CD14-positive monocyte (primary cell): ENCODE results near the gene HDAC4. TPM values are rescaled to one million over a fixed set of nuclear protein-coding genes. Genes with fewer than 3 reads are reported as not detected.

ENCODE experiments used
- DNase-seq, 3 donors: peaks; one replicate each; pipeline ENCODE4 v3.0.0-alpha.2; 2011 to 2022
- H2AFZ ChIP-seq: 2 replicates; pipeline ENCODE4 v1.6.0; 2012; ENCODE audit warnings: mild to moderate bottlenecking, low read depth, low read length, inconsistent platforms; ENCODE audit not compliant: insufficient read depth, poor library complexity, severe bottlenecking
- H3K27ac ChIP-seq, 2 donors: 1 replicate in 1 of 2; 2 replicates in 1 of 2; pipeline ENCODE4 v1.5.1; 2012 to 2013; ENCODE audit warnings: low read length in 2 of 2, control low read depth in 1 of 2, inconsistent platforms in 1 of 2, low read depth in 1 of 2, mild to moderate bottlenecking in 1 of 2
- H3K27me3 ChIP-seq, 2 donors: one replicate each; pipeline versions ENCODE4 v1.6.0 to v1.6.1; 2011 to 2013; ENCODE audit warnings: low read length in 2 of 2; ENCODE audit not compliant: control insufficient read depth in 2 of 2, insufficient read depth in 2 of 2
- H3K36me3 ChIP-seq, 2 donors: replicated peaks in 1 of 2; 1 replicate in 1 of 2; 2 replicates in 1 of 2; pipeline versions ENCODE4 v1.5.1 to v1.6.1; 2012 to 2013; ENCODE audit warnings: low read length in 2 of 2, control low read depth in 1 of 2, inconsistent platforms in 1 of 2, mild to moderate bottlenecking in 1 of 2; ENCODE audit not compliant: insufficient read depth in 2 of 2, control insufficient read depth in 1 of 2
- H3K4me1 ChIP-seq, 2 donors: 1 replicate in 1 of 2; 2 replicates in 1 of 2; pipeline versions ENCODE4 v1.5.1 to v1.6.1; 2012 to 2013; ENCODE audit warnings: low read length in 2 of 2, control low read depth in 1 of 2, inconsistent platforms in 1 of 2, mild to moderate bottlenecking in 1 of 2, moderate library complexity in 1 of 2; ENCODE audit not compliant: insufficient read depth in 2 of 2, control insufficient read depth in 1 of 2
- H3K4me2 ChIP-seq: replicated peaks from 2 replicates; pipeline ENCODE3; 2012; ENCODE audit warnings: low read length, moderate library complexity, mild to moderate bottlenecking; ENCODE audit not compliant: poor library complexity, severe bottlenecking; ENCODE audit errors: extremely low read depth
- H3K4me3 ChIP-seq, 3 experiments: fragments of 200-600 bp in 1 of 3; sonication (generic) in 1 of 3; replicated peaks in 1 of 3; 1 replicate in 2 of 3; 2 replicates in 1 of 3; pipeline ENCODE4 v1.5.1; 2011 to 2013; ENCODE audit warnings: low read length in 3 of 3, mild to moderate bottlenecking in 3 of 3, control low read depth in 2 of 3, low read depth in 2 of 3, inconsistent platforms in 1 of 3, moderate library complexity in 1 of 3
- H3K79me2 ChIP-seq: 2 replicates; pipeline ENCODE4 v1.6.0; 2012; ENCODE audit warnings: mild to moderate bottlenecking, control low read depth, inconsistent platforms, low read length, moderate library complexity; ENCODE audit not compliant: insufficient read depth
- H3K9ac ChIP-seq: 2 replicates; pipeline ENCODE4 v1.6.0; 2017; ENCODE audit warnings: low read length, mild to moderate bottlenecking; ENCODE audit not compliant: insufficient read depth, poor library complexity, severe bottlenecking
- H3K9me3 ChIP-seq, 2 donors: replicated peaks in 1 of 2; 1 replicate in 1 of 2; 2 replicates in 1 of 2; pipeline versions ENCODE4 v1.5.1 to v1.6.1; 2012 to 2013; ENCODE audit warnings: low read length in 2 of 2, control low read depth in 1 of 2; ENCODE audit not compliant: control insufficient read depth in 1 of 2, insufficient read depth in 1 of 2
- H4K20me1 ChIP-seq: 2 replicates; pipeline ENCODE4 v1.6.0; 2012; ENCODE audit warnings: mild to moderate bottlenecking, low read length, control low read depth, moderate library complexity; ENCODE audit not compliant: insufficient read depth
- H3K27ac Mint-ChIP-seq, 7 donors: one replicate each; pipeline ENCODE4 v1.8.0; 2020; ENCODE audit warnings: mild to moderate bottlenecking in 7 of 7, mixed read lengths in 7 of 7, moderate library complexity in 6 of 7, inconsistent platforms in 2 of 7
- H3K27me3 Mint-ChIP-seq, 3 donors: one replicate each; pipeline ENCODE4 v1.8.0; 2021 to 2022; ENCODE audit warnings: low read depth in 3 of 3, mild to moderate bottlenecking in 3 of 3, mixed read lengths in 3 of 3, moderate library complexity in 3 of 3, inconsistent platforms in 1 of 3
- H3K36me3 Mint-ChIP-seq, 2 donors: one replicate each; pipeline ENCODE4 v1.8.0; 2020; ENCODE audit warnings: mixed read lengths in 2 of 2, inconsistent platforms in 1 of 2, mild to moderate bottlenecking in 1 of 2
- H3K4me1 Mint-ChIP-seq: one replicate; pipeline ENCODE4 v1.8.0; 2020; ENCODE audit warnings: mild to moderate bottlenecking, mixed read lengths
- H3K4me3 Mint-ChIP-seq, 2 donors: one replicate each; pipeline ENCODE4 v1.8.0; 2020; ENCODE audit warnings: mild to moderate bottlenecking in 2 of 2, mixed read lengths in 2 of 2, moderate library complexity in 1 of 2
- H3K9me3 Mint-ChIP-seq, 7 donors: one replicate each; pipeline ENCODE4 v1.8.0; 2020 to 2022; ENCODE audit warnings: mixed read lengths in 7 of 7, mild to moderate bottlenecking in 6 of 7, moderate library complexity in 6 of 7, inconsistent platforms in 2 of 7
- CTCF ChIP-seq: fragments of 200-600 bp; IDR thresholded peaks from one replicate; pipeline ENCODE4 v1.8.0; 2022; ENCODE audit warnings: antibody characterized with exemption, mild to moderate bottlenecking
- WGBS: methylation state at CpG from one replicate; pipeline ENCODE4 v1.1.5; 2013; ENCODE audit warnings: missing lambda C conversion rate; ENCODE audit not compliant: insufficient coverage; 5-methylcytosine and 5-hydroxymethylcytosine counted together
- intact Hi-C, 2 donors: fragments of 100-400 bp; cut with micrococcal nuclease; formaldehyde crosslinking; loops; one replicate each; pipeline versions ENCODE4 v1.15.0 to v1.15.1; 2023
- polyA plus RNA-seq, 3 donors: library from polyadenylated mRNA; depleted of rRNA in 1 of 3; unstranded in 2 of 3; stranded (reverse) in 1 of 3; fragments of 300-500 nt in 2 of 3; fragments of >200 nt in 1 of 3; fragmentation: Illumina TruSeq in 2 of 3; gene quantifications; 1 replicate in 2 of 3; 2 replicates in 1 of 3; pipeline ENCODE4 v1.2.3, GENCODE V29; 2012 to 2021

HDAC4 gene
- polyA plus RNA-seq, 3 donors: 3.3 to 23.0 (median 4.5) TPM

DNA sequence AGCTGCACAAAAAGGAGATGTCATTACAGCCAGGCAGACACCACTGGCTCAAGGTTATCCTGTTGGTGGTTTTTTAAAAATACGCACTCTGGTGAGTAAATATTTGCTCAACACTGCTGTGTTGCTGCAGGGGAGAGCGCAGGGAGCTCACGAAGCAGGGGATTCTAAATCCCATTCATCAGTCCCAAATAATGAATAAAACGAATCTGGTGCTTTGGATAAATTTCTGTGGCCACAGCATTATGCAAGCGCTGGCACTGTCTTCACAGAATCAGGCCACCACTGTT is 256.2 kb downstream of the HDAC4 start:
- WGBS: 100% methylated on average over 2 of the region's 5 CpGs
- H3K27ac Mint-ChIP-seq: peak overlapping the region in 1 of 7 donors; percentile 19
- H3K36me3 Mint-ChIP-seq: peaks cover 83 to 100% of the 10 kb centered on the region in 2 donors
- H3K36me3 ChIP-seq: peaks cover 96 to 99% of the 10 kb centered on the region in 2 donors
- H3K9me3 Mint-ChIP-seq: no peaks in the 10 kb centered on the region
- peaks cover 22% of the 10 kb centered on the region for H3K79me2 ChIP-seq
- H3K27ac ChIP-seq: peak overlapping the region in 1 of 2 donors; percentile 65
- H3K4me2 ChIP-seq: no peak overlapping the region
- no peak overlapping the region for H3K4me3 ChIP-seq
- no peak for TF ChIP-seq CTCF
- H3K4me1 Mint-ChIP-seq: no peaks in the 10 kb centered on the region
- intact Hi-C loops: loop anchor here in 1 of 2 donors (5.0 kb wide), 1 partner anchor 848 kb away; no protein-coding TSS in a partner anchor
- no peaks in the 10 kb centered on the region for H3K4me1 ChIP-seq
- H3K9ac ChIP-seq: no peak overlapping the region
- DNase-seq: no peak
- no peak overlapping the region for H3K4me3 Mint-ChIP-seq
- no peaks in the 10 kb centered on the region for H3K9me3 ChIP-seq
- H3K27me3 Mint-ChIP-seq: peaks cover 0 to 1% (median 0%) of the 10 kb centered on the region in 3 donors
- H4K20me1 ChIP-seq: peaks cover 55% of the 10 kb centered on the region
- no peaks in the 10 kb centered on the region for H3K27me3 ChIP-seq
- H2AFZ ChIP-seq: no peak overlapping the region

DNA sequence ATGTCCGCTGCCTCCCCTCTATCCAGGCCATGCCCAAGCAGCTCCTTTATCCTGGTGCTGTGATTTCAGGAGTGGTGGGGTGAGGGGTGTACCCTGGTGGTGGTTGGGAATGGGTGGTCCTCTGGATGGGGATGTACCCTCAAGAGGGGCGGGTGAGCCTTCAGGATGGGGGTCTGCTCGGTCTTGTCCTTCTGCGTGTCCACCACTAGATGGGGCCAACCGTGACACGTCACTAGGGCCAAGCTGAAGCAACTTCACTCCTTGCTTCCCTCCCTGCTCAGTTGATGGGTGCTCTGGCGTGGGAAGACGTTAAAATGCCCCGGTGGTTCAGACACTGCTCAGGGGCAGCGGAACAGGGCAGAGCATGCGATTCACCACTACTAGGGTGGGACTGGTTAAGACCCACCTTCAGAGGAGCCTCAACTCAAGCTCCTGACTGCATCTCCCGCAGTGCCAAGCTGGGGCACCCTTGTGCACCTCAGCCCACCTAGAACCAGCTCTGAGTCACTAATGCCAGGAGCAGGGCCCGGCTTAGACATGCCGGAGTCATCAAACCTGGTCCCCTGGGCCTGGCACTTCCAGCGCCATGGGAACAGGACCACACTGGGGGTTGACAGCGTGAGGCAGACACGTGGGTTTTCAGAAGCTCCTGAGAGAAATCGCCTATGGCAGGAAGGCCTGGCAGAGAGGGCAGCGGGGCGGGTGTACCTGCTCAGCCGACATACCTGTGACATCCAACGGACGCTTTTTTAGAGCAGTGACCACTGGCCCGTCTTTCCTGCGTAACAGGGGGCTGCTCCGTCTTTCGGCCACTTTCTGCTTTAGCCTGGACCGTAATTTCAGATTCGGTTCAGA is 256.7 kb downstream of the HDAC4 start:
- intact Hi-C loops: loop anchor here in 1 of 2 donors (5.0 kb wide), 1 partner anchor 848 kb away; no protein-coding TSS in a partner anchor
- no peaks in the 10 kb centered on the region for H3K9me3 ChIP-seq
- H3K4me2 ChIP-seq: no peak overlapping the region
- H2AFZ ChIP-seq: no peak overlapping the region
- peak overlapping the region in 1 of 2 donors; percentile 65 for H3K27ac ChIP-seq
- peaks cover 18% of the 10 kb centered on the region for H3K79me2 ChIP-seq
- Mint-ChIP-seq H3K4me3 (no peak overlapping the region), H3K36me3 (peaks cover 86 to 100% of the 10 kb centered on the region in 2 donors), H3K9me3 (no peaks in the 10 kb centered on the region), H3K4me1 (no peaks in the 10 kb centered on the region), H3K27me3 (peaks cover 0 to 1% (median 0%) of the 10 kb centered on the region in 3 donors), H3K27ac (peak overlapping the region in 4 of 7 donors; percentile 20 to 75 (median 50))
- no peaks in the 10 kb centered on the region for H3K4me1 ChIP-seq
- no peaks in the 10 kb centered on the region for H3K27me3 ChIP-seq
- peaks cover 56% of the 10 kb centered on the region for H4K20me1 ChIP-seq
- WGBS: 83% methylated on average over 28 of the region's 29 CpGs
- H3K9ac ChIP-seq: no peak overlapping the region
- no peak overlapping the region for H3K4me3 ChIP-seq
- DNase-seq: peak; percentile 6 to 21 (median 10)
- TF ChIP-seq CTCF: peak; percentile 72
- peaks cover 97 to 100% of the 10 kb centered on the region in 2 donors for H3K36me3 ChIP-seq
